ENCODE data around the gene FCRLA.
"Not testable (repeated sequence)": the region's sequence is repeated elsewhere in the genome, so short reads cannot be mapped to it uniquely, and the experiment has no call there.

Gene FCRLA, protein sequence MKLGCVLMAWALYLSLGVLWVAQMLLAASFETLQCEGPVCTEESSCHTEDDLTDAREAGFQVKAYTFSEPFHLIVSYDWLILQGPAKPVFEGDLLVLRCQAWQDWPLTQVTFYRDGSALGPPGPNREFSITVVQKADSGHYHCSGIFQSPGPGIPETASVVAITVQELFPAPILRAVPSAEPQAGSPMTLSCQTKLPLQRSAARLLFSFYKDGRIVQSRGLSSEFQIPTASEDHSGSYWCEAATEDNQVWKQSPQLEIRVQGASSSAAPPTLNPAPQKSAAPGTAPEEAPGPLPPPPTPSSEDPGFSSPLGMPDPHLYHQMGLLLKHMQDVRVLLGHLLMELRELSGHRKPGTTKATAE

DNA sequence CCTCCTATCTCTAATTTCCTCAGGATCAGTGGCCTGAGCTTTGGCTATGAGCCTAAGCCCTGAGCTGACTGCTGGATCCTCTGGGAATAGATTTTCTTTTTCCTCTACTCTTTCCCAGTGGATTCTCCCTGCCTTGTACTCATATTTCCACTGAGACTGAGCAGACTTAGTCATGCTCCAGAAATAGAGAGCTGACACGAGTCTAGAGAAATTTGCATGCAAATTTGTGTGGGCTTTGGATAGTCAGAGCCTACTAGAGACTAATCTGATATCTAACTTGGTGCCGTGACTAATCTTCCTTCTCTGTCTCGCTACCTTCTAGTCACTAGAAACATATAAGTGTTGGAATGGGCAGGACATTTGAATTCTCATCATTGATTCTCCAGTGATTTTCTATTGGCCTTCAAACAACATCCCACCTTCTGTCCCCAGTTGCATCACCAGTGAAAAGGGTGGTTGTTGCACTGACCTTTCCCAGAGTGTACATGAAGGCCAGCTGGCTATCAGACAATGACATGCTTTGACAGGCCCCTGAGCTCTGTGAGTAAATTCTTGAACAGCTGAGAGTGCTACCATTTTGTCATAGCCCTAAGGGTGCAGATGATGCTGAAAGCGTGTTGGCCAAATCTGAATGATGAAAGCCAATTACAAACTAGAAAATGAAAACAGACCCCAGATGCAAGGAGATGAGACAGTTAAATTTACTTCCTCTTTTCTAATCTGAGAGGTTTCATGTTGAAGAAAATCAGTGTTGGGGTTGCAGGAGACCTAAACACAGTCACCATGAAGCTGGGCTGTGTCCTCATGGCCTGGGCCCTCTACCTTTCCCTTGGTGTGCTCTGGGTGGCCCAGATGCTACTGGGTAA is at the start of gene FCRLA:
Gene FCRLA (plus strand): TSS at position 748 of the 866 bp plus-strand sequence. CDS start 36 bp downstream, at position 784.
- H3K9me3 ChIP-seq (ENCODE audit: low read depth, low read length): no peaks in the 10 kb centered on the region
- TF ChIP-seq EZH2 (IDR thresholded peaks at IDR 0.05): no peak
- TF ChIP-seq POLR2AphosphoS5 (IDR thresholded peaks at IDR 0.05; ENCODE audit: borderline replicate concordance, low read depth, low read length): no peak
- no peak for TF ChIP-seq FOXP2 (optimal IDR thresholded peaks at IDR 0.05; ENCODE audit: control extremely low read depth, extremely low read length, insufficient read depth)
- no peak within 1 kb of the TSS for H3K27ac ChIP-seq
- no peak for DNase-seq (ENCODE audit: low read depth, low spot score)
- no peak within 1 kb of the TSS for H3K9ac ChIP-seq (ENCODE audit: insufficient read length)
- no peaks in the 10 kb centered on the region for H3K36me3 ChIP-seq (ENCODE audit: insufficient read depth, low read length)
- H3K4me3 ChIP-seq: no peak within 1 kb of the TSS

DNA sequence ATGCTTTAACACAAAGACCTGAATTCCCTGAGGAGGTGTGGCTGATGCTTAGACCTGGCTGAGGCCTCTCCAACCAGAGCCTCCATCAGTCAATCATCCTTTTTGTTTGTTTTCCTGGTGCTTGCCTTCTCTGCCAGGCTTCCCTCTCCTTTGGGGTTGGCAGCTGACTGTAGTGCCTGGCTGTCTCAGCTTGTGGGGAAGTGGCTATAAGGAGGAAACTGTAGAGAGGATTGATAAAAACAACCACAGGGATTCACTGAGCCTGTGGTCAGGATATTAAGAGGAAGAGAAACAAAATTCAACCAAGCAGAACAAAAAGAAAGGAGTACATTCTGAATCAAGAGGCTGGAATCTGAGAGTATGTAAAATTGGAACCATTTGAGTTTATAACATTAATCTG is 48.5 kb upstream of the FCRLA start:
- H3K27ac ChIP-seq; H3K4me3 ChIP-seq; H3K9me3 ChIP-seq (ENCODE audit: low read depth, low read length); H3K36me3 ChIP-seq (ENCODE audit: insufficient read depth, low read length); DNase-seq (ENCODE audit: low read depth, low spot score); H3K9ac ChIP-seq (ENCODE audit: insufficient read length): not testable (repeated sequence)

DNA sequence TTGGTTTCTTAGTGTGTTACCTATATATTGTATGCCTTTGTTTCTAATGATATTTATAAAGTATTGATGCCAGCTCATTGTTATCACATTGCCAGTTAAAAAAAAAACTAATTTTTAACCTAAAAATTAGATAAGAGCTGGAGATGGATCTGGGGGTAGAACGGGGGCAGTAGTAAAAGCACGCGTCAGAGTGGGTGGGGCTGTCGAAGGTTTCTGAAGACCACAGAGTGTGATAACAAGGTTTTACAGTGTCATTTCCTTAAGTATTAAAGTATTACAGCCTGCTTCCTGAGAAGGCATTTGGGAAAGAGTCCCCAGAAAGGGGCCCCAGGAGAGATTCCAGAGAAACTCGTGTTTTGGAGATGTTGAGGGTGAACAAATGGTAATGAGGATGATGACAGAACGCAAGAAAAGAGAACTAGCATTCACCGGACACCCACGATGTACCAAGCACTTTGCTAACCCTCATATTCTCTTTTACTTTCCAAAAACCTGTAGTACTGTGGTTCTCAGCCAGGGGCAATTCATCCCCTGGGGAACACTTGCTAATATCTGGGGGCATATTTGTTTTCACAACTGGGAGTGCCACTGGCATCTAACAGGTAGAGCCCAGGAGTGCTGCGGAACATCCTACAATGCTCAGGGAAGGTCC is 45.2 kb upstream of the FCRLA start:
- not testable (repeated sequence) for DNase-seq (ENCODE audit: low read depth, low spot score); H3K4me3 ChIP-seq; H3K9ac ChIP-seq (ENCODE audit: insufficient read length); H3K9me3 ChIP-seq (ENCODE audit: low read depth, low read length); H3K27ac ChIP-seq; H3K36me3 ChIP-seq (ENCODE audit: insufficient read depth, low read length)

DNA sequence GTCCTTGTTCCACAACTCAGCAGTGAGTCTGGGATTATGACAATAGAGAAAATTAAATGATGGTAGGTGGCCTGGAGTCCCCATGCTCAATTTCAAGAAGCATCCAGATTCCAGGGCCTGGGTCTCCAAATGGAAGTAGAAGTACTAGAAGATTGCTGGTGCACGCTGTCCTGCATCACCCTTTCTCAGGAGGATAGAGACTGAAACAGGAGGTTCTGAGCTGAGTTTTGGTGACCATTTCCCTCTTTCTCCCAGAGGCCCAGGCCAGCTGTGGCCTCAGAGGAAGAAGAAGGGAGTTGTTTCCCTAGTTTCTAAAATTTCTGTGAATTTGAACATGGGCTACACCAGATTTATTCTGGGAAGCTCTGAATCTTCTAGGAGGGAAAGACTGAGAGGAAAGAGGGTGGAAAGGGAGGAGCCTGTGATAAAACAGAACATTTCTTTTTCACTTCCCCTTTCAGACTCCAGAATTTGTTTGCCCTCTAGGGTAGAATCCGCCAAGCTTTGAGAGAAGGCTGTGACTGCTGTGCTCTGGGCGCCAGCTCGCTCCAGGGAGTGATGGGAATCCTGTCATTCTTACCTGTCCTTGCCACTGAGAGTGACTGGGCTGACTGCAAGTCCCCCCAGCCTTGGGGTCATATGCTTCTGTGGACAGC is 44.2 kb upstream of the FCRLA start, which contains the start of gene FCGR2B:
Gene FCGR2B (plus strand): TSS at position 460 of the 656 bp plus-strand sequence. CDS start 99 bp downstream, at position 559.
- H3K9me3 ChIP-seq (ENCODE audit: low read depth, low read length): not testable (repeated sequence)

DNA sequence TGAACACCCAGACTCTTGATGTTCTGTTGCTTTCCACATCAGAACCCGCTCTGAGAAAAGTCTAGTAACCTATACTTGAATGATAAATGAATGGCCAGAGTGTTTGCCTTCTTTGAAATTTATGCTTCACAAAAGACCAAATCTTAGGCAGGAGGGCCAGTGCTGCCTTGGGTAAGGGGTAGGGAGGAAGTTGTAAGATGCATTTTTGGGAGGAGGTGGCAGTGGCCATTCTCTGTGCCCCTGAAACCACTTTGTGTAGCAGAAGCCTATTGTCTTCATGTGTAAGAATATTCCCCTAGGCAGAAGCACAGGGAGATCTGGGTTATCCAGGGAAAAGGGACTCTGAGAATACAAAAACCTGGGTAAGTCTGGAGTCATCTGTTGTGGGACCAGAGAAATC is 43.5 kb upstream of the FCRLA start:
- H3K27ac ChIP-seq; H3K9ac ChIP-seq (ENCODE audit: insufficient read length); DNase-seq (ENCODE audit: low read depth, low spot score); H3K9me3 ChIP-seq (ENCODE audit: low read depth, low read length); H3K36me3 ChIP-seq (ENCODE audit: insufficient read depth, low read length); H3K4me3 ChIP-seq: not testable (repeated sequence)

More for the DNA sequence above, 44.2 kb upstream of the FCRLA start, which contains the start of gene FCGR2B:
- not testable (repeated sequence) for H3K9ac ChIP-seq (ENCODE audit: insufficient read length); DNase-seq (ENCODE audit: low read depth, low spot score); H3K36me3 ChIP-seq (ENCODE audit: insufficient read depth, low read length); H3K4me3 ChIP-seq; H3K27ac ChIP-seq

DNA sequence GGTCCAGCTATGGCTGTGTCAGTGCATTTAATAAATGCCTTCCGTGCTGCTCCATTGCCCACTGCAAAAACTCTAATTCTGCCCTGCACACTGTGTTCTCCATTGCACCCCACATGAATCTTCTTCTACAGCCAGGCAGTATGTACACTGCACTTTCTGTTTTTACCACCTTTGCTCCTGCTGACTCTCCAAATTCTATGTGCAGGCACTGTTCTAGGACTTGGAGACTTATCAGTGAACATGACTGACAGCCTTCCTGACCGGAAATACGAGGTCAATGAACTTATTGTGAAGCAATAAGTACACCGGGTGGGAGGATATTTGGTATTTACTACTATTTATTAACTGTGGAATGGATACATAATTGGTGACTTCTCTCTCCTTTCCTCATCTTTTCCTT is 42.3 kb upstream of the FCRLA start:
- not testable (repeated sequence) for H3K36me3 ChIP-seq (ENCODE audit: insufficient read depth, low read length); H3K9ac ChIP-seq (ENCODE audit: insufficient read length); H3K4me3 ChIP-seq; H3K27ac ChIP-seq; H3K9me3 ChIP-seq (ENCODE audit: low read depth, low read length); DNase-seq (ENCODE audit: low read depth, low spot score)

DNA sequence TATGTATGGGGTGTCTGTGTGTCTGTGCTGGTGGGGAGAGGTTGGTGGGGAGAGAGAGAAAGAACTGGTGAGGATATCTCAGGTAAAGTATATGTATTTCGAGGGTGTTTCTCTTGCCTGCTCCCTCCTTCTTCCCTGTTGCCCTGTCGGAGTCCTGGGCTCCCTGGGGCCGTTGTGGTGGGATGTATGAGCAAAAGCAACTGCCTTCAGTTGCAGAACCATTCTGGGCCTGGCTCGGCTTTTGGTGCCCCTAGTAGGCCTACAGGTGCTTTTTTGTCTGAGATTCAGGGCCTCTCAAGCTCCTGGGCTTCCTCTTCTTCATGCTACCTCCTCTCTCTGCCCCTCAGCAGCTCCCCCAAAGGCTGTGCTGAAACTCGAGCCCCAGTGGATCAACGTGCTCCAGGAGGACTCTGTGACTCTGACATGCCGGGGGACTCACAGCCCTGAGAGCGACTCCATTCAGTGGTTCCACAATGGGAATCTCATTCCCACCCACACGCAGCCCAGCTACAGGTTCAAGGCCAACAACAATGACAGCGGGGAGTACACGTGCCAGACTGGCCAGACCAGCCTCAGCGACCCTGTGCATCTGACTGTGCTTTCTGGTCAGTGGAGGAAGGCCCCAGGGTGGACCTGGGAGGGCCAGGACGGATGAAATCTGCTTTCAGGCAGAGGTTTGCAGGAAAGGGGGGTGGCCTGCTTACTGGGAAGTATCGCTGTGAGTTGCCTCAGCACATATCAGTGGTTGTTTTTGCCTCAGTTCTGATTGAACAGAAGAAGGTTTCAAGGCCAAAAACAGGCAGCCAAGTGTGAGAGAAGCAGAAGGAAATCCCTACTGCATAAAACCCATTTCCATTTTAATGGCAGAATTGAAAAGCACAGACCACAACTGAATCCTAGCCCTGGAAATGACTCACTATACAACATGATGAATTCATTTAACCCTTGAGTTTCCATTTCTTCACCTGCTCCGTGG is 35.7 kb upstream of the FCRLA start:
- not testable (repeated sequence) for DNase-seq (ENCODE audit: low read depth, low spot score); H3K27ac ChIP-seq; H3K9me3 ChIP-seq (ENCODE audit: low read depth, low read length); H3K4me3 ChIP-seq; H3K9ac ChIP-seq (ENCODE audit: insufficient read length); H3K36me3 ChIP-seq (ENCODE audit: insufficient read depth, low read length)

DNA sequence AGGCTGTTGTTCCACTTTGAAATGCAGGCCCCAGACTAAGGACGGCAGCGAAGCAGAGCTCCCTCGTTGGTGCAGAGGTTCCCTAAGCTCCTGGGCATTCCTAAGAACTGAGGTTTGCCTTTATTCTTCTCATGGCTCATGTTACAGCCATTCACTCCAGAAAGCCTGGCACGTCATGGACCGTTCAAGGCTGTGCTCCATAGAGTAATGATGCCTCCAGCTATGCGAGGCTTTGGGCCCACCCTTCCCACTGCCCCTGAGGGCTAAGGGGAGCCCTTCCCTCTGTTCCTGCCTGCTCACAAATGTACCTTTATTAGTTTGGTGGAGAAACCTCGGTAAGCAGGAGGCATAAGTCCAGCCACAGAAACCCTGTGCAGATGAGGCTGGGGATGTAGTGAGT is 33.6 kb upstream of the FCRLA start:
- H3K27ac ChIP-seq; DNase-seq (ENCODE audit: low read depth, low spot score); H3K9ac ChIP-seq (ENCODE audit: insufficient read length); H3K36me3 ChIP-seq (ENCODE audit: insufficient read depth, low read length); H3K4me3 ChIP-seq; H3K9me3 ChIP-seq (ENCODE audit: low read depth, low read length): not testable (repeated sequence)

DNA sequence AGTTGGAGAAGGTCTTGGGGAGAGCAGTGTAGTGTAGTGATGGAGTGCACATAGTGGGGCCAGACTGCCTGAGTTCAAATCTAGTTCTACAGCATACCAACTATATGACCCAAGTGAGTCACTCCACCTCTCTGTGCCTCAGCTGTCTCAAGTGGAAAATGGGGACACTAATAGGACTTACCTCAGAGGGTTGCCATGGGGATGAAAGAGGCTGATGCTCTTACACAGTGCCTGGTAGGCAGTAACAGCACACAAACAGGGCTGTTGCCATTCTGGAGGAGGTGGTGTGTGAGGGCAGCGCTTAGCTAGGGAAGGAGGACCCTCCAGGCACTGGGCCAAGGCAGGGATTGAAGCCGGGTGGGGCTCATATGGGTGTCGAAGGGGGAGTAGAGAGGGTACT is 32.6 kb upstream of the FCRLA start:
- not testable (repeated sequence) for H3K9me3 ChIP-seq (ENCODE audit: low read depth, low read length); H3K27ac ChIP-seq; H3K4me3 ChIP-seq

DNA sequence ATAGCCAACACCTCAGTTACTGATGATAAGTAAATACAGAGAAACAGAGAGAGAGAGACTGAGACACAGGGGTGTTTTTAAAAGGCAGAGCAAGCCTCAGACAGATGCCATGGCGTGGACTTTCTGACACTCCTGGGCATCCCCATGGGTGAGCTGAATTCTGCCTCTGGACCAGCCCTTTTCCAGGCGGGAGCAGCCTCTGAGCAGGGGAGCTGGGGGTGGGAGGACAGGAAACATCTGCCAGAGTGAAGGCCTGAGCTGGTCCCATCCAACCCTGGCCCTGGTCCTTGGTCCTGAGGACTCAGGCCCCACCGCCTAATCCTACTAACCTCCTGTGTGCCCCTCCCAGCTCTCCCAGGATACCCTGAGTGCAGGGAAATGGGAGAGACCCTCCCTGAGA is 32.1 kb upstream of the FCRLA start:
- not testable (repeated sequence) for H3K4me3 ChIP-seq; DNase-seq (ENCODE audit: low read depth, low spot score); H3K9ac ChIP-seq (ENCODE audit: insufficient read length); H3K27ac ChIP-seq; H3K9me3 ChIP-seq (ENCODE audit: low read depth, low read length); H3K36me3 ChIP-seq (ENCODE audit: insufficient read depth, low read length)

More for the DNA sequence above, 32.6 kb upstream of the FCRLA start:
- not testable (repeated sequence) for DNase-seq (ENCODE audit: low read depth, low spot score); H3K36me3 ChIP-seq (ENCODE audit: insufficient read depth, low read length); H3K9ac ChIP-seq (ENCODE audit: insufficient read length)

Measured in SK-N-MC (cell line).